GM18498 (cell line): ENCODE data around the gene CCL26.

Source experiments
- ATAC-seq: cut with Tn5 transposase; IDR thresholded peaks from one replicate; pipeline ENCODE4 v1.9.1; 2021; ENCODE audit warnings: mild to moderate bottlenecking, moderate library complexity; ENCODE audit not compliant: unreplicated experiment

CCL26 gene

DNA sequence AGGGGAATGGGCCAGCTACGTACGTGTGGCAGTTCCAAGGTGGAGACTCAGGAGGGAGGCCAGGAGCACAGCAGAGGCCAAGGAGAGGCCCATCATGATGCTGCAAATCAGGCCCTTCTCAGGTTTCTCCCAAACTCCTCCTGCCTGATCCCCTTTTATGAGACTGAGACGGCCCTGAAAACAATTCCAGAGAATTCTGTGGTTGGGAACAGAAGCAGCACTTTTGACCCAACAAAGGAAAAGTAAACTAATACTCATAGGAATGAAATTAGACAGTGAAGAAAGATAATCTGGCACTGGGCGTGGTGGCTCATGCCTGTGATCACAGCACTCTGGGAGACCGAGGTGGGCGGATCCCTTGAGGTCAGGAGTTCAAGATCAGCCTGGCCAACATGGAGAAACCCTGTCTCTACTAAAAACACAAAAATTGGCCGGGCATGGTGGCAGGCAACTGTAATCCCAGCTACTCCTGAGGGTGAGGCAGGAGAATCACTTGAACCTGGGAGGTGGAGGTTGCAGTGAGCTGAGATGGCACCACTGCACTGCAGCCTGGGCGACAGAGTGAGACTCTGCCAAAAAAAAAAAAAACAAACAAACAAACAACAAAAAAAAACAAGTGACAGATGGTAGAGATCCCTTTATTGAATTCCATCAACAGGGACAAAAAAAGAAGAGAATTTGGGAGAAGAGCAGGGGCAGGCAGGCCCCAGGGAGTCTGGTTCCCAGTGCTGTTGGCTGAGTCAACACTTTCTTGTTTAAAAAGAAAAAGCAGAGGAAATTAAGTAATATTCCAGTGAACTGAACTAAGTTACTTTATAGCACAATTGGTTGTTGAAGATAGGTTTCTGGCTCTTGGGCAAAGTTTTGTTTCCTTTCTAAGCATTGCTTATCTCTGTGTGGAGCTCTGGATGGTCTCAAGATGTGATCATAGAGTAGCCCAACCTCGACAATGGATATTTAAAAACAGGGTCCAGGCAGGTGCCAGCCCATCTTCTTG is at the start of gene CCL26:
Gene CCL26, minus strand, starts transcription at position 131 of the 997 bp plus-strand sequence. Its CDS starts 35 bp downstream, at position 96.
- no peak for ATAC-seq

- no peak for ATAC-seq
These were observed 48.7 kb upstream of the CCL26 start for GRCh38 chr7:75820688-75821087.

GRCh38 chr7:75819711-75820110 is 47.7 kb upstream of the CCL26 start:
- no peak for ATAC-seq

- no peak for ATAC-seq
These were observed 46.5 kb upstream of the CCL26 start for GRCh38 chr7:75818472-75818871.

GRCh38 chr7:75817116-75817515 is 45.1 kb upstream of the CCL26 start:
- no peak for ATAC-seq

DNA sequence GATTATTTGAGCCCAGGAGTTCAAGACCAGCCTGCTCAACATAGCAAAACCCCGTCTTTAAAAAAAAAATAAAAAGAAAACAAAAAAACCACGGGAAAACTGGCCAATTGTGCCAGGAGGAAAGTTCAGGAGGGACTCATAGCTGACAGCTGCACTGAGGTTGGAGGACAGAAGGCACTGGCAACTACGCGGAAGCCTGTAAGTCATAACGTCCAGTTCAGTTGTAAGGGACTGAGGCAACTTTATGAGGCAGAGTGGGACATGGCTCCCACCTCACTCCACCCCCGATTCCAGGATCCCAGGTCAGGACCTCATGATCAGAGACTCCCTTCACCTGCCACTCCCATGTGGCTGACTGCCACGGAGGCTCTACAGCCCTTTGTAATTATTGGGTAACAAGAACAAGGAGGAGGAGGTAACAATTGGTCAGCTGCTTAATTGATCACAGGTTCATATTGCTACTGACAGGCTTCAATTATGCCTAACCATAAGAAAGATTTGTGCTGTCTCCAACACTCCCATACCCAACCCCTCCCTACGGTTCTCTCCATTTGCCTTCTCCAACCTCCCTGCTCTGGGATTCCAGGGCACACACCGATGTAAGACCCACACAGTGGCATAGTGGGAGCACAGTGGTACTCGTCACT is 43.5 kb upstream of the CCL26 start:
- no peak for ATAC-seq

GRCh38 chr7:75814407-75814947 is 42.5 kb upstream of the CCL26 start:
- ATAC-seq, result no peak

GRCh38 chr7:75813781-75814236 is 41.8 kb upstream of the CCL26 start, which contains the start of gene CCL24:
Gene CCL24, minus strand, starts transcription at chr7:75813806. Its CDS starts 91 bp downstream, at chr7:75813715.
- ATAC-seq, result no peak

GRCh38 chr7:75813084-75813483 is 41.1 kb upstream of the CCL26 start:
- no peak for ATAC-seq

DNA sequence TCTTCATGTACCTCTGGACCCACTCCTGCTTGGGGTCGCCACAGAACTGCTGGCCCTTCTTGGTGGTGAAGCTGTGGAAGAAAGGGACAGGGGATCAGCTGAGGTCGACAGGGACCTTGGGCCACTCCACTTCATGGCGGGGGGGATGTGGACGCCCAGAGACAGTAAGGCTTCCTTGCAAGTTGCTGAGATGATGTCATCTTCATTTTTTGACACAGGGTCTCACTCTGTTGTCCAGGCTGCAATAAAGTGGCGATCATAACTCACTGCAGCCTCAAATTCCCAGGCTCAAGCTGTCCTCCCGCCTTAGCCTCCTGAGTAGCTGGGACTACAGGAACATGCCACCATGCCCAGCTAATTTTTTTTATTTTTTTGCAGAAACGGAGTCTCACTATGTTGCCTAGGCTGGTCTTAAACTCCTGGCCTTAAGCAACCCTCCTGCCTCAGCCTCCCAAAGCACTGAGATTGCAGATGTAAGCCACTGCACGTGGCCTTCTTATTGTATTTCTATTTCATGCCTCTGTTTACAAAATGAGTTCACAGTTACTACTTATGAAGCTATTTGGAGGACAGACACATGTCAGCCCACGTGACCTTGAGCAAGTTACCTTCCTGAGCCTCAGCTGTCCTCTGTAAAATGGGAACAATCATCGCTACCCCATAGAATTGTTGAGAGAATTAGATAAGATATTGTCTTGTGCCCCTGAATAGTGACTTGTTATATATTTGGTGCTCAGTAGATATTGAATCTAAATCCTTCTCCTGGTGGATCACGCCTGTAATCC is 40.1 kb upstream of the CCL26 start:
- no peak for ATAC-seq

DNA sequence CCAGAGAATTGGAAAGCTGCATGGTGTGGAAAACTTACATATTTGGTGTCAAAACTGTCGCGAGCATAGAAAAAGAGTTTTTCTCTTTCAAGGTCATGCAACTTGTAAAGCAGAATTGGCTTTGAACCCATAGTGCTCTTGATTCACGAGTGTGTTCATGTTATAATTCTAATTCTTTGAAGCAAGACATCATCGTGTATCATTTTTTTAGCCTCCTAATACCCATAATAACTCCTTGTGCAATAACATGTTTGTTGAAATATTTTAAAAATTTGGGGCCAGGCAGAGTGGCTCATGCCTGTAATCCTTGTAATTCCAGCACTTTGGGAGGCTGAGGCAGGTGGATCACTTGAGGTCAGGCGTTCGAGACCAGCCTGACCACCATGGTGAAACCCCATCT is 37.4 kb upstream of the CCL26 start:
- no peak for ATAC-seq

- no peak for ATAC-seq
These were observed 36.1 kb upstream of the CCL26 start for GRCh38 chr7:75808106-75808505.

DNA sequence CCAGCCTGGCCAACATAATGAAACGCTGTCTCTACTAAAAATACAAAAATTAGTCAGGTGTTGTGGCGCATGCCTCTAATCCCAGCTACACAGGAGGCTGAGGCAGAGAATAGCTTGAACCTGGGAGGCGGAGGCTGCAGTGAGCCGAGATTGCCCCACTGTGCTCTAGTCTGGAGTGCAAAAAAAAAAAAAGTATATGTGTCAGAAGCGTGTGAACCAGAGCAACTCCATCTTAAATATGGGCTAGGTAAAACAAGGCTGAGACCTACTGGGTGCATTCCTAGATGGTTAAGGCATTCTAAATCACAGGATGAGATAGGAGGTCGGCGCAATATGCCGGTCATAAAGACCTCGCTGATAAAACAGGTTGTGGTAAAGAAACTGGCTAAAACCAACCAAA is 35.4 kb upstream of the CCL26 start:
- ATAC-seq, result no peak

DNA sequence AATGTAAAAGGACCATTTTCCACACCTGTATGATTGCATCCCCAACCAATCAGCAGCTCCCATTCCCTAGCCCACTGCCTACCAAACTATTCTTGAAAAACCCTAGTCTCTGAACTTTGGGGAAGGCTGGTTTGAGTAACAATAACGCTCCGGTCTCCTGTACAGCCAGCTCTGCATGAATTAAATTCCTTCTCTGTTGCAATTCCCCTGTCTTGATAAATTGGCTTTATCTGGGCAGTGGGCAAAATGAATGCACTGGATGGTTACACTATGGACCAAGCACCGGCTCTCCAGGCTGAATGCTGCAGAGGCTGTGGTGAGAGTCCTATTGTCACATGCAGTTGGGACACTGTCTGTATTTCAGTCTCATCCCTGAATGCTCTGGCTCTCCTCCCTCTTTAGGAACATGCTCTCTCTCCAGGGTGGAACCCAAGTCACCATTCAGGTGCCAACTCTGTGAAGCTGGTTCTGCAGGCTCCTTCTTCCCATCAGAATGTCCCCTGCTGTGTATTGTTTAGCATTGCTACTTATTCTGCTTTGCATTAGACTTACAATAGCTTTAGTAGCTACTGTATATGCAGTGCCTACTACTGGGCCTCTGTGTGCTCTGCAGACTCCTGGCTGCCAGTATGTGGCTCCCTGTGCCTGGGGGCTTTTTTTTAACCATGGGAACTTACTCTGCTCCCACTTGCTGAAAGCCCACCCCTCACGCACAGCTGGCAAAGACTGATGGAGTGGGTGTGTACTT is 34.7 kb upstream of the CCL26 start:
- no peak for ATAC-seq

GRCh38 chr7:75804705-75805104 is 32.7 kb upstream of the CCL26 start:
- no peak for ATAC-seq

DNA sequence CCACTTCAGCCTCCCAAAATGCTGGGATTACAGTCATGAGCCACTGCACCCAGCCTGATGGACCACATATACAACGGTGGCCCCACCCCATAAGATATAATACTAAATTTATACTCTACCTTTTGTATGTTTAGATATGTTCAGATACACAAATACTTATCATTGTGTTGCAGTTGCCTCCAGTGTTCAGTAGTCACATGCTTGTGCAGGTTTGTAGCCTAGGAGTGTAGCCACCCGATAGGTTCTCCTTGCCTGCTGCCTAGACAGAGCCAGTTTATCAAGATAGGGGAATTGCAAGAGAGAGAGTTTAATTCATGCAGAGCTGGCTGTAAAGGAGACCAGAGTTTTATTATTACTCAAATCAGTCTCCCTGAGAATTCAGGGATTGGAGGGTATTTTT is 32.0 kb upstream of the CCL26 start:
- no peak for ATAC-seq

DNA sequence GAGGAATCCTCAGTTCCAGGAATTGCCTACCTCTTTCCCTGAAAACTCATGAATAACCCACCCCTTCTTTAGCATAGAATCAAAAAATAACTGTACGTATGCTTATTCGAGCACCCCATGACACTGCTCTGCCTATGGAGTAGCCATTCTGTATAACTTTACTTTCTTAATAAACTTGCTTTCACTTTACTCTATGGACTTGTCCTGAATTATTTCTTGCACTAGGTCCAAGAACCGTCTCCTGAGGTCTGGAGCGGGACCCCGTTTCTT is 30.5 kb upstream of the CCL26 start:
- no peak for ATAC-seq

- ATAC-seq, result no peak
These were observed 26.8 kb upstream of the CCL26 start for GRCh38 chr7:75798770-75799169.

GRCh38 chr7:75796420-75796819 is 24.4 kb upstream of the CCL26 start:
- ATAC-seq, result no peak

- no peak for ATAC-seq
These were observed 23.8 kb upstream of the CCL26 start for GRCh38 chr7:75795831-75796285.
